IPS-11a (cell line): ENCODE results near the gene RIPOR3.
"Not testable (repeated sequence)": the region's sequence is repeated elsewhere in the genome, so short reads cannot be mapped to it uniquely, and the experiment has no call there.

ENCODE experiments used
- H3K4me3 ChIP-seq: one replicate; pipeline ENCODE4 v1.5.1; 2013; ENCODE audit warnings: low read depth, low read length, control low read depth

RIPOR3 gene

GRCh38 chr20:50578778-50579165, 112.6 kb downstream of the RIPOR3 start:
- H3K4me3 ChIP-seq = no peak overlapping the region

DNA sequence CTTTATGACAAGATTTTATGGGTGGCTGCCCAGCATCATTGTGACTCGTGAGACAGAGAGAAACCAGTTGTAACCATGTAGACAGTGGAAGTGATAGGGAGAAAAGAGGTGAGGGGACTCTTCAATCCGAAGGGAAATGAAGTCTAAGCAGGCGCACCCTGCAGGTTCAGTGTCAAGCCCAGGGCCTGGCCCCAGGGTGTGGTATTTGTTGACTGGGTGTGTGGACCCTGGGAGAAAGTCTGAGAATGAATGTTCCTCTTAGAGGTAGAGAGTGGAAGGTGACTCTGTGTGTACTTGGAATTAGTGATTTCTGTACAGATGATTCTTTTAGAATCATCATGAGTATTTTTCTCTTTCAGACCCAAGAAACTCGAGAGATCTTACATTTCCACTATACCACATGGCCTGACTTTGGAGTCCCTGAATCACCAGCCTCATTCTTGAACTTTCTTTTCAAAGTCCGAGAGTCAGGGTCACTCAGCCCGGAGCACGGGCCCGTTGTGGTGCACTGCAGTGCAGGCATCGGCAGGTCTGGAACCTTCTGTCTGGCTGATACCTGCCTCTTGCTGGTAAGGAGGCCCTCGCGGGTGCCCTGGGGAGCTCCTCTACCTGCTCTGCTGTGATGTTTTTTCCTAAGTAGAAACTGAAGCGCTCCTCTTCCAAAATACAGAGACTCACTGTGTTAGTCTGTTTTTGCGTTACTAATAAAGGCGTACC, 113.1 kb downstream of the RIPOR3 start:
- H3K4me3 ChIP-seq = no peak overlapping the region

- H3K4me3 ChIP-seq = no peak overlapping the region
Measured at GRCh38 chr20:50577175-50578018, 113.9 kb downstream of the RIPOR3 start.

DNA sequence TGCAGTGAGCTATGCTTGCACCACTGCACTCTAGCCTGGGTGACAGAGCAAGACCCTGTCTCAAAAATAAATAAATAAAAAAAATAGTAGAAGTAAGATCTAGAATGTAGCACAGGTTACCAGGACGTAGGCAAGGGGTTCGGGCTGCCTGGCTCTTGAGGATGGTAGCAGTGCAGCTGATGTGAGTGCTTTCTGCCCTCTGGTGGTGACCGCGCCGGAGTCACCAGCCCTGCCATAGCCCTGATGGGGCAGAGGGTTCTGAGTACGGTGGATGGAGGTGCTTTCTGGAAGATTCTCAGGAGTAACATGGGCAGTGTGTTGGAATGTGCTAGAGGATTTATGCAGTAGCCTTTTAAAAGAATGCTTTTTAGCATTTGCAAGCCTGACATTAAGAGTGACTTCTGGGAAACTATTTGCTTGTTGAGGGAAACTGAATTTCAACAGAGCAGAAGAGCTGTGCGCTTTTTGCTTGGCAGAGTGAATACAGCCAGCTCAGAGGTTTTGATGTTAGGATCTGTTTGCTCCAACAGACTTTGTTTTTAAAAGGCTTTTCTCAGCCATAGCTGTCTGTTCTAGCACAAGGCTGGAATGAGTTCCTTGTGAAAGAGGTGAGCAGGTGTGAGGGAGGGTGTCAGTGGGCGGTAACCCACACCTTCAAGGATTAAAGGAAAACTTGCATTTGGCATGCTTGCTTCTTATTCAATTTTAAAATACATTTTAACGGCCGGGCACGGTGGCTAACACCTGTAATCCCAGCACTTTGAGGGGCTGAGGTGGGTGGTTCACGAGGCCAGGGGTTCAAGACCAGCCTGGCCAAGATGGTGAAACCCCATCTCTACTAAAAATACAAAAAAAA, 115.2 kb downstream of the RIPOR3 start:
- no peak overlapping the region for H3K4me3 ChIP-seq

DNA sequence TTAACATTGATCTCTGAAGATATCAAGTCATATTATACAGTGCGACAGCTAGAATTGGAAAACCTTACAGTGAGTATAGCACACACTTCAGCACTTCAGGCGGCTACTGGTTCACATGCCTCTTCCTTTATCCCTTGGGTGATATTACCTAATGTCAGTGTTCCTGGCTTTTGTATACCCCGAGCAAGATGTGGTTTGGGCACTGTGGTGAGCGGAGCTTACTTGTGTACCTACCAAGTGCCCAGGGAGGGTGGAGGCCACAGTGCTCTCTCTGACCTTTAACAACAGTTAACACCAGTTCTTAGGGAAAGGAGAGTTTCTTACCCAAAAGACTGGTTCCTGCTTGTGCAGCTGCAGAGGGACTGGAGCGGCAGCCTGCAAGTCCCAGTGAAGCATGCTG, 116.8 kb downstream of the RIPOR3 start:
- no peak overlapping the region for H3K4me3 ChIP-seq

GRCh38 chr20:50574108-50574507, 117.2 kb downstream of the RIPOR3 start:
- H3K4me3 ChIP-seq = no peak overlapping the region

DNA sequence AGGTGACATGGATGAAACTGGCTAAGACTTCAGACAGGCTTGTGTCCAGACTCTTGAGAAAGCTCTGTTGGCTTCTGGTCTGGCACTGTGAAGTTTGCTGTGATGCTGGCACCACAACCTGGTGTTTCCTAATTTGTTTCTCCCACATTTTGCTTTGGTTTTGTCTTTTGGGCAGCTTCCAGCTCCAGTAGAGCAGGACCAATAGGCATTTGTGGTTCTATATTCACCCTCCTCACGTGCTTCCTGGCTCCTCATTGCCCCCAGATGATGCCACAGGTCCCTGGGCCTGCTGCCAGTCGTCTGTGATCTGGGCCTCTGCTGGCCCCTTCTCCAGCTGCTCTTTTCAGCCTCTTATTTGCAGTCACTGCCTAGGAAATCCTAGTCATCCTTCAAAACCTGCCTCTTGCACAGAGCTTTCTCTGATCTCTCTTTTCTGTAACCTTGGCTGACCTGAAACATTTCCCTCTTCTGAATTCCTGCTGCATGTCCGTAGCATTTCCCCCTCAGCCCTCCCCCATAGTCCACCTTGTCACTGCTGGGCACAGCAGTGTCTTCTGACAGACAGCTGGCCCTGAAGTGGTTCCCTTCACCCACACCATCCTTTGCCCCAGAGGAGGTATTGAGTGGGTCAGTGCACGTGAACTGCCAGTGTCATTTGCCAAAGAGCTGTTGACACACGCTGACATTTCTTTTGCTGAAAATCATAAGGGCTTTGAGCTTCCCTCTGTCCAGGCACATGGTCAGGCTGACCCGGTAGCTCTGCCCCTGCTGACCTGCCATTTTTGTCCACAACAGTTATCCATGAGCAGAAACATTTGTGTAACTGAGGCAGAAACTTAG, 118.2 kb downstream of the RIPOR3 start:
- H3K4me3 ChIP-seq = no peak overlapping the region

DNA sequence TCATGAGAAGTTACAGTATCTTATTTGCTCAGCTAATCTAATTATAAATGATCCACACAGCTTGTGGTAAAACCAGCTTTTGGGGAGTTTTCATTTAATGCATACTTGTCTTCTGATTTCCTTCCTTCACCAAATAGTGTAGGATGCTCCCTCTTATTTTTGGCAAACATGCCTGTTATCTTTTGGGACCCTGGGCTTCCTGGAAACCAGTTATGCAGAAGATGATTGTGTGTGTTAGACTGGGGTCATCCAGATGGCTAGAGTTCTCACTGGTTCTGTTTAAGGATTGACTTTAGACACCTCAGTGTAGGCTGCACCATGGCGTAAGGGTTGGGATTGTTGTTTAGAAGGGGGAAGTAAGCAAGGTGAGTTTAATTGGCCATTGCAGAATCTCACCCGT, 119.9 kb downstream of the RIPOR3 start:
- H3K4me3 ChIP-seq = no peak overlapping the region

DNA sequence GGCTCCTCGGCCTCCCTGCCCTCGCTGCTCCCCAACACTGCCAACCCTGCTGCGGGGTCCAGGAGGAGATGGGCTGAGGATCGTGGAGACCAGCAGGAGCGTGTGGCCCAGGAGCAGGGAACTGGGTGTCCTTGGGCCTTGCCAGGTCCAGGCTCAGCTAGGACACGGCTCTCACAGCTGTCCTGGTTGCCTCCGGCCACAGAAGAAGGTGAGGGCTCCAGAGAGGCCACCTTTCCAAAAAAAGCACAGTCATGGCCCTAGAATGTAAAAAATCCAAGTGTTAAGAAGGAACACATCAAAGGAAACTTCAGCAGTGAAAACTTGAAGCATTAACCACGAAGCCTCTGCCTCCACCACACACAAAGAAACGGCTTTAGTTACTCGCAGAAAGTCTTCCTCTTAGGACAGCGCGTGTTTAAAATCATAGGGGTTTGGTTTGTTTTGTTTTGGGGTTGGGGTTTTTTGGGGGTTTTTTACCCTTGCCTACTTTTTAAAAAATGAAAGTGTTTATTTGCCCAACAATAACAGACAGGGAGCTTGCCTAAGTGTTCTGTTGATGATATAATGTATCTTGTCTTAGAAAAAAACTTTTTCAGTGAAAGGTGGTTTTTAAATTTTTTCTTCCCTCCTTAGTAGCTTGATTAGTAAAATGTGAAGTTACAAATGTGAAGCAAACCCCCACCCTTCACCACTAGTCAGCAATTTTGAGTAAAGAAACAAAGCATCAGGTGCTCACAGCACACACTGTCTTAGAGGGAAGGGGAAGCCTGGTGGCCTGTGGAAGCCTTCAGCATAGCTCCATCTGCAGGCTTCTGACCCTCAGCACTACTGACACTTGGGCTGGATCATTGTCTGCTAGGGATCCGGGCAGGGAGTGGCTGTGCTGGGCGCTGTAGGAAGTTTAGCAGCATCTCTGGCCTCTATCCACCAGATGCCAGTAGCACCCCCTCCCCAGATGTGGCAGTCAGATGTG, 121.2 kb downstream of the RIPOR3 start:
- no peak overlapping the region for H3K4me3 ChIP-seq

DNA sequence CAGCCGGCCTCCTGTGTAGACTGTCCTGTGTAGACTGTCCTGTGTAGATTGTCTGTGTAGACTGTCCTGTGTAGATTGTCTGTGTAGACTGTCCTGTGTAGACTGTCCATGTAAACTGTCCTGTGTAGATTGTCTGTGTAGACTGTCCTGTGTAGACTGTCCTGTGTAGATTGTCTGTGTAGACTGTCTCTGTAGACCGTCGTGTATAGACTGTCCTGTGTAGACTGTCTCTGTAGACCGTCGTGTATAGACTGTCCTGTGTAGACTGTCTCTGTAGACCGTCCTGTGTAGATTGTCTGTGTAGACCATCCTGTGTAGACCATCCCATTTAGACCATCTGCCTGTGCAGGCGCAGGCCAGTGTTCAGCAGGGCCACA, 121.9 kb downstream of the RIPOR3 start:
- not testable (repeated sequence) for H3K4me3 ChIP-seq

DNA sequence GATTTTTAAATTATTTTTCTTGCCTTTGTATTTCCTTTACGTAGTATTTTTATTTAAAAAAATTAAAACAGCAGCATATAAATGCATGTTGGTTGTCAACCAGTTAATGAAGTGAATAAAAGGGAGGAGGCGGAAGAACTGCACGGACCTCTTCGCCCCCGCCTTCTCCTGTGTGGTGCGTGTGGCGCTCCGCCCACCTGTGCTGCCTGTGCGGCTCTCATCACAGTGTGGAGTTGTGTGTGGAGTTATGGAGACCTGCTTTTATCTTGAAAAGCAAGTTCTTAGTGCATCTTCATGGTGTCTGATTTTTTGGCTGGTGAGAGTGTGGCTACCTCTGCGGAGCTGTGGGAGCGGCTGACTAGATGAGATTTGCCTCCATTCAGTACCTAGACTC, 122.8 kb downstream of the RIPOR3 start:
- H3K4me3 ChIP-seq = no peak overlapping the region

DNA sequence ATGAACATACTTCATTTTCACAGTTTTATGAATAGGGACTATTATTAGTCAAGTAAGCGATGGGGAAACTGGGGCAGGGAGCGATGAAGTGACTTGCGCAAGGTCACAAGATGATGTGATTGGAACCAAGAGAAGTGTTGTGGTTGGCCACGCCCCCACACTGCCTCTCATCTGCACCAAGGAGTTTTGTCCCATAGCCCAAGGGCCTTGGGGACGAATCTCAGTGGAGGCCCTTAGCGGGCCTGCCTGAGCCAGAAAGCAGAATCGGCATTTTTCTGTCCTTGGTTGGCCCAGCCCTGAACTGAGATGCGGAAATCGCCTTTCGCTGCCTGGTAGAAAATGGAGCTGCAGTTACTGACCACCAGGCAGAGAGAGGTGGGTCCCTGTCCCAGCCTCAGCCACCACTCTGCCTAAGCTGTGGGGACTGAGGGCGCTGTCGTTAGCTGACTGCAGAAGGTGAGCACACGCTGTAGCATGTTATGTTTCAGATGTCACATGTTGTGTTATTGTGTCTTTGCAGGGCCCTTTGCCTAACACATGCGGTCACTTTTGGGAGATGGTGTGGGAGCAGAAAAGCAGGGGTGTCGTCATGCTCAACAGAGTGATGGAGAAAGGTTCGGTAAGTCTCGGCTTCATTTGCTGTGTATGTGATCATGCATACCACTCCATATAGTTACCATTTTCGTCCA, 123.3 kb downstream of the RIPOR3 start:
- H3K4me3 ChIP-seq = no peak overlapping the region

GRCh38 chr20:50565871-50566270, 125.5 kb downstream of the RIPOR3 start:
- no peak overlapping the region for H3K4me3 ChIP-seq

DNA sequence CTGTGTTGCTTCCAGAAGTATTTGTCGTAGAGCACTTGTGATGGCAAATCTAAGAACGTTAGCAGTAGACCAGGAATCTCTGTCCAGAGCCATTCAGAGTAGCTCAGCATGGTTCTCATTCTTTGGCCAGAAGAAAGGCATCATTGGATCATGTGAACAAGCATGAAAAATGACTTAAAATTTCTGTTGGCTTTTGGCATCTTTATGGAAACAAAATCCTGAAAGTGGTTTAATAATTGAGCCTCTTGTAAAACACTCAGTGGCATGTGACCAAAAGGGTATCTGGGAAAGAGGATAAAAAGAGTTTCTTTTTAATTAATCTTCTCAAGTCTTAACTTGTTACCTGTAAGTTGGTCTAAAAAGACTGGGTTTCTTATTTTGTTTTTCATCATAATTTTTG, 126.0 kb downstream of the RIPOR3 start:
- no peak overlapping the region for H3K4me3 ChIP-seq

DNA sequence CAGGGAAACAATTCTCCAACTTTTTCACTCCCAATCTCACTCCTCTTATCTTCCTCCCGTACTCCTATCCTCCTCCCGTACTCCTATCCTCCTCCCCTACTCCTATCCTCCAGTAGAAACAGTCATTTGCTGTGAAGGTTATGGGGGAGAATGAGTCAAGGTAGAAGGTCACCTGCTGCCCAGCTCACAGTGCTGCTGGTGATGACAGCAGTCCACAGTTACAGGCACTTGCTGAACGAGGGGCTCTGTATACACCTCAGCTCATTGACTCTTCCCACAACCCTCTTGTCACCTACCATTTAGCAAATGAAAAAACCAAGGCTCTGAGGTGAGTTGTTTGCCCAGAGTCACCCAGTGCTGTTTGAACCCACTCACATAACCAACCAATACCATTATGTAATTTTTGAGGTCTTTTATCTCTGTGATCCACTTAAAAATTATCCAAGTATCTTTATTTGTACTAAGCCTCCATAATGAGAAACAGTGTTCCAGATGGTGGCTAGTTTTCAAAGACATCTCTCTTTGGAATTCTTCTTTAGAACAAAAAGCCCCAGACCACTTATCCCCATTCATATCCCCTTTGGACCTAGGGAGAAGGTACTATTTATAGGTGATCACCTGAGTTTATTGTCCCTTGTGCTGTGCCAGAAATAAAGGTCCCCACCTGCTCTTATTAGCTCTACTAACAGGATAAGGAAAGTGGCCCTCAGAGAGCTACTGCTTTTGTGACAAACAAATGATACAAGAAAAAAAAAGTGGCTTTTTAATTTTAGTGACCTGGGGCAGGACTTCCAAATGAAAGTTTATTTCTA, 128.0 kb downstream of the RIPOR3 start:
- H3K4me3 ChIP-seq = no peak overlapping the region

GRCh38 chr20:50562262-50562701, 129.1 kb downstream of the RIPOR3 start:
- no peak overlapping the region for H3K4me3 ChIP-seq

DNA sequence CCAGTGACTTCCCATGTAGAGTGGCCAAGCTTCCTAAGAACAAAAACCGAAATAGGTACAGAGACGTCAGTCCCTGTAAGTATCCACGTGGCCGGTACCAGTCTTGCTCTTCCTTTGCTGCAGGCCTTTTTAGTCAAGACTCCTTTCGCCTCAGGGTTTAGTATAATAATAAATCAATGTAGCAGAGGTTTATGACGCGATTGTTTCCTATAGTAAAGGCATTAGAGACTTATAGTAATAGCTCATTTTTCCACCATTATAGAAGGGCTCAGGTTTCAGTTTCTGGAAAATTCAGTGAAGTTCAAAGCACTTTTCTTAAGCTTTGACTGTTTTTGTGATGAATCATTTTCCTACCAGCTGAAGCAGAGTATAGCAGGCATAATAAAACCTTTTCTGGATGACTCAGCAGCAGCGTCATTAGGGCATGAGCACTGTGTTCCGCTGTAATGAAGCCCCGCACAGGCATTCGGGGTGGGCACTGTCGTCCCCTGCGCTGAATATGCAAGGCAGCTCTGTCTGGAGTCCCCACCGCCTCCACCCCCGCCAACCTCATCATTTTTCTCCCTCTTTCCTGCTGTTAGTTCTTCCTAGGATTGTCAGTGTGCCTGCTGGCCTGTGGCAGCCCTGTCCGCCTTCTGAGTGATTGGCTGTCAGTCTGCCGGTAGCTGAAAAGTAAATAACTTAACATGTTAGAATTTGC, 129.8 kb downstream of the RIPOR3 start:
- no peak overlapping the region for H3K4me3 ChIP-seq
